Spleen (tissue), 11 donors: ENCODE measurements around the gene LTF. TPM values are rescaled to one million over a fixed set of nuclear protein-coding genes. Genes with fewer than 3 reads are reported as not detected.
A peak's percentile ranks its signal among the peaks of the same experiment; 100 is the strongest.

Experiments
- DNase-seq: peaks from one replicate; pipeline ENCODE4 v3.0.0-alpha.2; 2020
- H3K27ac ChIP-seq, 8 donors: fragments of 200-600 bp; sonication (generic) in 7 of 8; 1 replicate in 4 of 8; 2 replicates in 4 of 8; pipeline versions ENCODE4 v1.5.0 to v1.8.0; 2016 to 2021; ENCODE audit warnings: inconsistent platforms in 4 of 8, mild to moderate bottlenecking in 4 of 8, moderate library complexity in 1 of 8
- H3K27me3 ChIP-seq, 7 donors: fragments of 200-600 bp; sonication (generic) in 6 of 7; replicated peaks in 1 of 7; 1 replicate in 4 of 7; 2 replicates in 3 of 7; pipeline versions ENCODE4 v1.5.0 to v1.8.0; 2016 to 2021; ENCODE audit warnings: inconsistent platforms in 3 of 7, mild to moderate bottlenecking in 1 of 7
- H3K36me3 ChIP-seq, 6 donors: fragments of 200-600 bp; sonication (generic) in 5 of 6; 1 replicate in 4 of 6; 2 replicates in 2 of 6; pipeline versions ENCODE4 v1.5.0 to v1.8.0; 2016 to 2021; ENCODE audit warnings: inconsistent platforms in 2 of 6
- H3K4me1 ChIP-seq, 6 donors: fragments of 200-600 bp; sonication (generic) in 5 of 6; 1 replicate in 3 of 6; 2 replicates in 3 of 6; pipeline versions ENCODE4 v1.5.0 to v1.8.0; 2016 to 2021; ENCODE audit warnings: inconsistent platforms in 3 of 6
- H3K4me3 ChIP-seq, 8 donors: fragments of 200-600 bp; sonication (generic) in 7 of 8; 1 replicate in 4 of 8; 2 replicates in 4 of 8; pipeline versions ENCODE4 v1.5.0 to v1.8.0; 2016 to 2021; ENCODE audit warnings: inconsistent platforms in 4 of 8, mild to moderate bottlenecking in 4 of 8, moderate library complexity in 2 of 8
- H3K9me3 ChIP-seq, 8 donors: fragments of 200-600 bp; sonication (generic) in 7 of 8; 1 replicate in 4 of 8; 2 replicates in 4 of 8; pipeline versions ENCODE4 v1.5.0 to v1.8.0; 2016 to 2021; ENCODE audit warnings: inconsistent platforms in 4 of 8
- POLR2A ChIP-seq, 3 donors: fragments of 450-650 bp; IDR thresholded peaks; one replicate each; pipeline ENCODE4 v1.5.1; 2017; ENCODE audit warnings: antibody characterized with exemption in 3 of 3, mild to moderate bottlenecking in 1 of 3
- POLR2AphosphoS5 ChIP-seq, 3 donors: sonication (generic); formaldehyde crosslinking; IDR thresholded peaks; one replicate each; pipeline ENCODE4 v1.5.1; 2017; ENCODE audit warnings: antibody characterized with exemption in 3 of 3
- WGBS, 5 donors: extraction: QIAGEN DNeasy Blood & Tissue Kit in 3 of 5; methylation state at CpG; one replicate each; pipeline versions ENCODE4 v1.1.5 to v1.1.7; 2013 to 2018; 5-methylcytosine and 5-hydroxymethylcytosine counted together
- intact Hi-C: fragments of 100-400 bp; cut with DNase I; formaldehyde crosslinking; loops from one replicate; pipeline ENCODE4 v1.15.0; 2023; ENCODE audit warnings: low total_unique reads
- polyA plus RNA-seq, 3 donors: library from polyadenylated mRNA; stranded (reverse); fragments of 200-250 nt; gene quantifications; one replicate each; pipeline ENCODE4 v1.2.1, GENCODE V29; 2013
- total RNA-seq, 7 donors: library from RNA; depleted of rRNA in 3 of 7; stranded (reverse); fragments of >200 nt in 3 of 7; fragmentation: NEBNext Ultra II Directional in 4 of 7; extraction: Animal tissue kit (Norgen Biotek cat#: 25700) in 4 of 7; gene quantifications; one replicate each; pipeline versions ENCODE4 v1.1.0 to v1.2.1, GENCODE V29; 2016 to 2021
- TF ChIP-seq, protein P1 (sequence below), 11 experiments: fragments of 200-600 bp in 7 of 11; fragments of 450-650 bp in 4 of 11; sonication (generic) in 4 of 11; IDR thresholded peaks in 8 of 11; conservative IDR thresholded peaks in 3 of 11; 1 replicate in 7 of 11; 2 replicates in 4 of 11; pipeline versions ENCODE4 v1.4.0 to v1.8.0; 2016 to 2021; ENCODE audit warnings: antibody characterized with exemption in 11 of 11, inconsistent platforms in 4 of 11, mild to moderate bottlenecking in 1 of 11
- donor health status: healthy with polysubstance abuse.
- donor health status: DM: no; HTN: no; CAD: no; lungs with moderate emphysema.
- donor health status: DM: no; HTN: no; CAD: no.
- donor health status: Bipolar disorder and iron deficiency.
- donor health status: healthy.
- donor health status: DM: no; HTN: no; CAD: no.
- donor health status: DM: yes; HTN: yes; CAD: no.

The LTF gene
- total and polyA plus RNA-seq, 10 donors, result 15.2 to 598 (median 56.0) TPM

DNA sequence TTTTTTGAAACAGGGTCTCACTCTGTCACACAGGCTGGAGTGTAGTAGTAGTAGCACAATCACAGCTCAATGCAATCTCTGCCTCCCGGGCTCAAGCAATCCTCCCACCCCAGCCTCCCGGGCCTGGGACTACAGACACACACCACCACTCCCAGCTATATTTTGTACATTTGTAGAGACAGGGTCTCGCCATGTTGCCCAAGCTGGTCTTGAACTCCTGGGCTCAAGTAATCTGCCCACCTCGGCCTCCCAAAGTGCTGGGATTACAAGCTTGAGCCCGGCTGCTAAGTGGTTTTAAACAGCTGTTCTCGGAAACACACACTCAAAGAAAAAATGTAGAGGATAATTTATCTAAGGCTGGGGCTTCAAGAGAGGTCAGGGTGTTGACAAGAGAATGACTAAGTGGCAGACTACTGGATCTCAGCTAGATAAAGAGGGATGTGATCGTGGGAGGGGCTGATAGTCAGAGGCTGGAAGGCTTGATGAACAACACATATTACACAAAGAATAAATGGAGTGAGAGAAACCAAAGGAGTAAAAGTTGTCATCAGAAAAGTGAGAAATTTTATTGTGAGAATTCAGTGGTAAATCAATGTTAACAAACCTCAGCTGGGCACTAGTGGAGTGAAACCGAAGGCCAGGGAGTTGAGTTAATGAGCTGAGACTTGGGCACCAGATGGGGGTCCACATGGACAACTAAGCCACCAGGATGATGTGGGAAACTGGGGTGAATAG, 64.5 kb downstream of the LTF start:
- Histone ChIP-seq H3K9me3 (no peaks in the 10 kb centered on the region), H3K27me3 (no peaks in the 10 kb centered on the region), H3K4me1 (peaks cover 9 to 56% (median 27%) of the 10 kb centered on the region in 6 donors), H3K27ac (peak overlapping the region in 7 of 8 donors; percentile 22 to 69 (median 50)), H3K36me3 (no peaks in the 10 kb centered on the region), H3K4me3 (no peak overlapping the region)
- no peak for DNase-seq
- intact Hi-C loops, result no loop called here
- 73 to 80% (median 77%) methylated on average over 8 of the region's 8 CpGs for WGBS, 5 donors
- no peak for TF ChIP-seq POLR2AphosphoS5 (IDR thresholded peaks at IDR 0.05)
- TF ChIP-seq, protein P1, sequence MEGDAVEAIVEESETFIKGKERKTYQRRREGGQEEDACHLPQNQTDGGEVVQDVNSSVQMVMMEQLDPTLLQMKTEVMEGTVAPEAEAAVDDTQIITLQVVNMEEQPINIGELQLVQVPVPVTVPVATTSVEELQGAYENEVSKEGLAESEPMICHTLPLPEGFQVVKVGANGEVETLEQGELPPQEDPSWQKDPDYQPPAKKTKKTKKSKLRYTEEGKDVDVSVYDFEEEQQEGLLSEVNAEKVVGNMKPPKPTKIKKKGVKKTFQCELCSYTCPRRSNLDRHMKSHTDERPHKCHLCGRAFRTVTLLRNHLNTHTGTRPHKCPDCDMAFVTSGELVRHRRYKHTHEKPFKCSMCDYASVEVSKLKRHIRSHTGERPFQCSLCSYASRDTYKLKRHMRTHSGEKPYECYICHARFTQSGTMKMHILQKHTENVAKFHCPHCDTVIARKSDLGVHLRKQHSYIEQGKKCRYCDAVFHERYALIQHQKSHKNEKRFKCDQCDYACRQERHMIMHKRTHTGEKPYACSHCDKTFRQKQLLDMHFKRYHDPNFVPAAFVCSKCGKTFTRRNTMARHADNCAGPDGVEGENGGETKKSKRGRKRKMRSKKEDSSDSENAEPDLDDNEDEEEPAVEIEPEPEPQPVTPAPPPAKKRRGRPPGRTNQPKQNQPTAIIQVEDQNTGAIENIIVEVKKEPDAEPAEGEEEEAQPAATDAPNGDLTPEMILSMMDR (IDR thresholded peaks at IDR 0.05 in 8 of 11, conservative IDR thresholded peaks at IDR 0.05 in 3 of 11), result no peak
- TF ChIP-seq POLR2A (IDR thresholded peaks at IDR 0.05), result no peak

DNA sequence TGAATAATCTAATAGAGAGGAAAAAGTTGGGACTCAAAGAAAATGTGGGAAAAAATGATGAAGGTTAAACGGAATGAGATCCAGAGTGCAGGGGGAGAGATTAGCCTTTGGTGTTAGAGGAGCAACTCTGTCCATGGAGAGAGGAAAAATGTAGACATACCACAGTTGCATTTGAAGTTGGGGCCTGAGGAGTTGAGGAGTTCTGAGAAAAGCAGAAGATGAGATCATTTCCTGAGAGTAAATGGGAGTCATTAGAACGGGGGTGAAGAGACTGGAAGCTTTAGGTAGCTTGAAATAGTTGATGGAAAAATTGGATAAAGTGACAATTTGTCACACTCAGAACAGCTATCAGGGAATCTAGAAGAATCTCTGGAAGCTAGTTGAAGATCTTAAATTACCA, 65.1 kb downstream of the LTF start:
- WGBS, 5 donors, result 36 to 51% (median 47%) methylated on average over 2 of the region's 2 CpGs
- no peaks in the 10 kb centered on the region for H3K36me3 ChIP-seq
- H3K9me3 ChIP-seq, result no peaks in the 10 kb centered on the region
- intact Hi-C loops, result no loop called here
- no peak overlapping the region for H3K4me3 ChIP-seq
- no peak for DNase-seq
- peak overlapping the region in 6 of 8 donors; percentile 25 to 69 (median 58) for H3K27ac ChIP-seq
- H3K4me1 ChIP-seq, result peaks cover 3 to 56% (median 23%) of the 10 kb centered on the region in 6 donors
- no peaks in the 10 kb centered on the region for H3K27me3 ChIP-seq
- TF ChIP-seq POLR2AphosphoS5 (IDR thresholded peaks at IDR 0.05) (no peak), POLR2A (IDR thresholded peaks at IDR 0.05) (no peak)
- TF ChIP-seq, protein P1 (IDR thresholded peaks at IDR 0.05 in 8 of 11, conservative IDR thresholded peaks at IDR 0.05 in 3 of 11), result no peak

DNA sequence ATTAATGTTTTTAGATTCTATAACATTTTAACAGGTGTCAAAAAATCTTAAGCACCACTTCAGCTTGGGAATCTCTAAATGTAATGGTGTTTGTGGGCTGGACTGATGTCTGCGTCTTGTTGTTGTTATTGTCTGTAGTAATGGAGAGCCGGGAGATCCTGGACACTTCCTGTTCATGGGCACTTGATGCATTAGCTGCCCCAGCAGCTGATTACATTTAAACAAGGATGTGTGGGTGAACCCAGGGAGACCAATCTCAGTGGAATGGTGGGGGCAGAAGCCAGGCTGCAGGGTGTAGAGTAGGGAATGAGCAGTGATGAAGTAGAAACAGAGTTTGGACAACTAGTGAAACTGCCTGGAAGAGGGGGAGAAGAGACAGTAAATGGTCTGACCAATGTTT, 65.6 kb downstream of the LTF start:
- Histone ChIP-seq H3K27me3 (no peaks in the 10 kb centered on the region), H3K27ac (peak overlapping the region in 4 of 8 donors; percentile 4 to 69 (median 58)), H3K9me3 (no peaks in the 10 kb centered on the region), H3K36me3 (no peaks in the 10 kb centered on the region), H3K4me3 (no peak overlapping the region), H3K4me1 (peaks cover 0 to 56% (median 23%) of the 10 kb centered on the region in 6 donors)
- intact Hi-C loops, result no loop called here
- DNase-seq, result no peak
- TF ChIP-seq POLR2AphosphoS5 (IDR thresholded peaks at IDR 0.05) (no peak), POLR2A (IDR thresholded peaks at IDR 0.05) (no peak)
- TF ChIP-seq, protein P1 (IDR thresholded peaks at IDR 0.05 in 8 of 11, conservative IDR thresholded peaks at IDR 0.05 in 3 of 11), result no peak
- WGBS, 5 donors, result 61 to 71% (median 69%) methylated on average over 2 of the region's 2 CpGs

DNA sequence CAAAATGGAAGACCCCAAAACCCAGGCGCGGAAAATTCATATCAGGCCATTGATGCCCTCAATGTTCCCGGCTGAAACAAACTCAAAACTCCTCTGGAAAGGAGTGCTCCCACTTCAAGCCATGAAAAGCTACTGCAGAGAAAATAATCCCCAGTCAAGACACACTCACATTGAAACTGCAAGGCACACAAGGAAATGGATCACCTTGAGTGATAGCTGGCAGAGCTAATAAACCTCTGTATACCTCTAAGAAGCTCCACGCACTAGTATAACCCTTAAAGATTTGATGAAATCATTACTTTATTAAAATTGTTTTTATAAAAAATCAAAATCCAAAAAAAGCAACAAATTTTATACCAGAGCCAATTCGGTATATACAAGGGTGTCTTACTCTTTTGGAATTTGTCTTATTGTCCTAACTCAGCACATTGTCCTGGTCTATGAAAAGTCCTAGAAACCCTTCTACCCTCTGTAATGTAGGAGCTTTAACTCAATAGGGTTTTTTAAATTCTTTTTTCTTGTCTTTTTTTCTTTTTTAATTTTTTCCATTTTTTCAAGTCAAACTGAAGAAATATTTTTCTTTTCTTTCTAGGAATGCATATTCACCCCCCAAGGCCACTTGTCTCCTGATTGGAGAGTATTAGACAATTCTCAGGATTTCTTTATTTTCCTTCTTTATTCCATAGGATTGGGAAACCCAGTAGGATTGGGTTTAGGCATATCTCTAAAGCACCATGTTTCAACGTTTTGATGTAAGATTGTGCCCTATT, 66.3 kb downstream of the LTF start:
- H3K27me3 ChIP-seq, result no peaks in the 10 kb centered on the region
- DNase-seq, result no peak
- no peaks in the 10 kb centered on the region for H3K9me3 ChIP-seq
- TF ChIP-seq, protein P1 (IDR thresholded peaks at IDR 0.05 in 8 of 11, conservative IDR thresholded peaks at IDR 0.05 in 3 of 11), result no peak
- TF ChIP-seq POLR2A (IDR thresholded peaks at IDR 0.05) (no peak), POLR2AphosphoS5 (IDR thresholded peaks at IDR 0.05) (no peak)
- no peak overlapping the region for H3K4me3 ChIP-seq
- no peaks in the 10 kb centered on the region for H3K36me3 ChIP-seq
- H3K27ac ChIP-seq, result peak overlapping the region in 2 of 8 donors; percentile 67 to 69
- 87 to 96% (median 94%) methylated on average over 6 of the region's 6 CpGs for WGBS, 5 donors
- intact Hi-C loops, result no loop called here
- H3K4me1 ChIP-seq, result peaks cover 0 to 58% (median 26%) of the 10 kb centered on the region in 6 donors
